Mucosa of rectum (tissue), 2 donors: ENCODE measurements around the gene SLC35A1.

Experiments used
- H3K27ac ChIP-seq, 2 donors: one replicate each; pipeline ENCODE4 v1.7.0; 2013; ENCODE audit warnings: inconsistent platforms in 2 of 2, low read depth in 2 of 2, low read length in 2 of 2
- H3K27me3 ChIP-seq, 2 donors: one replicate each; pipeline ENCODE4 v1.7.0; 2013; ENCODE audit warnings: low read length in 2 of 2; ENCODE audit not compliant: control insufficient read depth in 2 of 2, insufficient read depth in 2 of 2
- H3K36me3 ChIP-seq, 2 donors: one replicate each; pipeline ENCODE4 v1.7.0; 2013; ENCODE audit warnings: low read length in 2 of 2; ENCODE audit not compliant: control insufficient read depth in 2 of 2, insufficient read depth in 2 of 2
- H3K4me1 ChIP-seq, 2 donors: one replicate each; pipeline ENCODE4 v1.7.0; 2013; ENCODE audit warnings: low read length in 2 of 2, mild to moderate bottlenecking in 1 of 2; ENCODE audit not compliant: control insufficient read depth in 2 of 2, insufficient read depth in 2 of 2
- H3K4me3 ChIP-seq, 2 donors: one replicate each; pipeline ENCODE4 v1.7.0; 2013; ENCODE audit warnings: low read length in 2 of 2
- H3K9ac ChIP-seq, 2 donors: one replicate each; pipeline ENCODE4 v1.7.0; 2013; ENCODE audit warnings: low read length in 2 of 2, low read depth in 1 of 2, mild to moderate bottlenecking in 1 of 2
- H3K9me3 ChIP-seq, 2 donors: one replicate each; pipeline ENCODE4 v1.7.0; 2013; ENCODE audit warnings: low read length in 2 of 2; ENCODE audit not compliant: control insufficient read depth in 2 of 2
- donor health status: healthy.
- donor health status: Normal muscosa, but diverticular disease.

Gene SLC35A1

DNA sequence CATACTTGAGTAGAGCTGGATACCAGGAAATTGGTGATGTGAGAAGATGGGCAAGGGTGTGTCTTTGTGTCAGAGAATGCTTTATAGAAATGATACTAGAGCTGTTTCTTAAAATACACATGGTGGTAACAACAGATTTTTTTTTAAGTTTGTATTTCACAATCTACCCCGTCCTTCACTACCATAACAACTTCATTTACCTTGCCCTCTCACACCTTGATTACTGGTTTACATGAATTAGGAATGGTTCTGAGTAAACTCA is 71.6 kb downstream of the SLC35A1 start:
- Histone ChIP-seq H3K27me3 (no peaks in the 10 kb centered on the region), H3K9ac (no peak overlapping the region), H3K36me3 (peaks cover 27 to 37% of the 10 kb centered on the region in 2 donors), H3K4me1 (no peaks in the 10 kb centered on the region), H3K9me3 (no peaks in the 10 kb centered on the region), H3K4me3 (no peak overlapping the region), H3K27ac (no peak overlapping the region)

DNA sequence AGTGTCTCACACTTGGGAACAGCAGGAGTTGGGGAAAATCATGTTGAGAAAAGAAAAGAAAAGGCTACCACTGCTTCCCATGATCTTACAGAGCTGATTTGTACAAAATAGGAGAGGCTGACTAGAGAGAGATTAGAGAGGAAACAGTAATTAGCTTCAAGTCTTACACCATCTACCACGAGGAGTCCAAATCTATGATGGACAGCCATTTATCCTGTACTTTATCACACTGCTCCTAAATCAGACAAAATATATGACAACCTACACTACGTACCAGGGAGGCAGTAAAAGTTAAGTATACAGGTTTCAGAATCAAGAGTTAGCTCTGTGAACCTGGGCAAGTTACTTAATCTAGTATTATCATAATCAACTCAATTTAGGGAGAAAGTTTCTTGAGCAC is 79.0 kb downstream of the SLC35A1 start:
- Histone ChIP-seq H3K4me3 (no peak overlapping the region), H3K9me3 (no peaks in the 10 kb centered on the region), H3K4me1 (no peaks in the 10 kb centered on the region), H3K36me3 (peaks cover 27 to 43% of the 10 kb centered on the region in 2 donors), H3K9ac (no peak overlapping the region), H3K27ac (no peak overlapping the region), H3K27me3 (no peaks in the 10 kb centered on the region)

DNA sequence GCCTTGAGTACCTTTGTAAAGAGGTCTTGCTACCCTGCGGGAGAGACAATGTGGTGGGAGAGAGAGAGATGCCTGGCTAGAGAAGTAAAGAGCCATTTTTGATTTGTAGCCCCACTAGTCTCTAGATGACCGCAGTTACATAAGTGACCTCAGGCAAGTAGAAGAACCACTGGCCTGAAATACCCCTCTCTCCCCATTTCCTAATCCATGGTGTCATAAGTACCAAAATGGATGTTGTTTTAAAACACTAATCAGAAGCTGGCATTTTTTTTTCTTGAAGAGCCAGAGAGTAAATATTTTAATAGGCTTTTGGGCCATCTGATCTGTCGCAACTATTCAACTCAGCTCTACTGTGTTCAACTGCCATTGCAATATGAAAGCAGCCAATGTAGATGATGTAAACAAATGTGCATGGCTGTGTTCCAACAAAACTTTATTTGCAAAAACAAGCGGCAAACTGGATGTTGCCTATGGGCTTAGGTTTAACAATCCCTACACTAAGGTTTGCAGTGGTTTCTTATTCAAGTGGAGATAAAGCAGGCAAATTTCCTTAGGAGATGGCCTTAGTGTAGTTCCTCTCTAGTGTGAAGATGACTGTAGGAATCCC is 80.5 kb downstream of the SLC35A1 start:
- no peak overlapping the region for H3K4me3 ChIP-seq
- H3K9me3 ChIP-seq, result no peaks in the 10 kb centered on the region
- H3K9ac ChIP-seq, result no peak overlapping the region
- H3K27me3 ChIP-seq, result no peaks in the 10 kb centered on the region
- no peaks in the 10 kb centered on the region for H3K4me1 ChIP-seq
- H3K36me3 ChIP-seq, result peaks cover 27 to 45% of the 10 kb centered on the region in 2 donors
- H3K27ac ChIP-seq, result no peak overlapping the region

DNA sequence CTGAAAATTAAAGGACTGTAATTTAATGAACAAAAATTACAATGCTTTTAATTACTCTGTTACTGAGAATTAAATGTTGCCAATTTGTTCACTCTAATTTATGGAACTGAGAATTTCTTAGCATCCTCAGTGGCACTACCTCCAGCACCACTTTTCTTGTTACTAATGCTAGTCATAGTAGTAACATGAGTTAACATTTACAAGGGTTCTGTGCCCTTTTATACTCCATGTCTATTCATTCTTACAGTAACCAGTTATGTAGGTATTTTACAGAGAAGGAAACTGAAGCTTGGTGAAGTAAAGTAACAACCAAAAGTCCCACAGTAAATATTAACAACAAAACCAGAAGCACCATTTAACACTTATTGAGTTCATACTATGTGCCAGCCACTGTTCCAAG is 82.7 kb downstream of the SLC35A1 start:
- Histone ChIP-seq H3K27me3 (no peaks in the 10 kb centered on the region), H3K36me3 (peaks cover 26 to 43% of the 10 kb centered on the region in 2 donors), H3K9me3 (no peaks in the 10 kb centered on the region), H3K9ac (no peak overlapping the region), H3K4me1 (no peaks in the 10 kb centered on the region), H3K4me3 (no peak overlapping the region), H3K27ac (no peak overlapping the region)

DNA sequence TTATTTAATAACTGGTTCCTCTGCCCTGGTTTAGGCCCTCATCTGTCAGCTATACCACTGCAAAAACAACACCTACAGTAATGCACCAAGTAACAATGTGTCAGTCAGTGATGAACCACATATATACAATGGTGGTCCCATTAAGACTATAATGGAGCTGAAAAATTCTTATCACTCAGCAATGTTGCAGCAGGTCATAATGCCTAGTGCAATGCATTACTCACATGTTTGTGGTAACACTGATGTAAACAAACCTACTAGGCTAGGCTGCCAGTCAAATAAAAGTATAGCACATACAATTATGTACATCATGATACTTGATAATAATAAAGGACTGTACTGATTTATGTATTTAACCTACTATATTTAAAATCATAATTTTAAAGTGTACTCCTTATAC is 85.7 kb downstream of the SLC35A1 start:
- Histone ChIP-seq H3K27ac (no peak overlapping the region), H3K4me1 (no peaks in the 10 kb centered on the region), H3K4me3 (no peak overlapping the region), H3K36me3 (peaks cover 38 to 41% of the 10 kb centered on the region in 2 donors), H3K9me3 (no peaks in the 10 kb centered on the region), H3K27me3 (no peaks in the 10 kb centered on the region), H3K9ac (no peak overlapping the region)

DNA sequence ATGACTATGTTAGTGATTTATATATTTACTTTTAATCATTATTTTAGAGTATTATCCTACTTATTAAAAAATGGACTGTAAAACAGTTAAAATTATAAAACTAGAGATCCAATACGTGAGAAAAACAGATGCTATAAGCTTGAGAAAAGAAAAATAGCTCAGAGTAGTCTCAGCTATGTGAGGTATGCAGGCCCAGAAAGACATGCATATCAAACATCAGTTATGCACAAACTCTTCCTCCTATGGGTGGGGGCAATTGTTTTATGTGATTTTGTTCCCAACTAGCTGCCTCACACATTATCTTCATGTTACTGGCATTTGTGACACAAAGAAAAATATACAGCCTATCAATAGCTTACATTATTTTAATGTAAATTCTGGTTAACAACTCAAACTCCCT is 88.2 kb downstream of the SLC35A1 start:
- no peaks in the 10 kb centered on the region for H3K4me1 ChIP-seq
- H3K4me3 ChIP-seq, result no peak overlapping the region
- H3K9me3 ChIP-seq, result no peaks in the 10 kb centered on the region
- no peaks in the 10 kb centered on the region for H3K27me3 ChIP-seq
- H3K9ac ChIP-seq, result no peak overlapping the region
- no peak overlapping the region for H3K27ac ChIP-seq
- peaks cover 30 to 31% of the 10 kb centered on the region in 2 donors for H3K36me3 ChIP-seq
